ENCODE data around the gene THAP12. TPM values are rescaled to one million over a fixed set of nuclear protein-coding genes. Genes with fewer than 3 reads are reported as not detected.

THAP12 gene
- total RNA-seq, 2 experiments from 2014 or later, result 53.6 to 60.9 TPM

Other genes starting within 250 kb of the THAP12 start
- gene WNT11, start 174.6 kb downstream of the THAP12 start, total RNA-seq, result not detected
- gene GVQW3, start 191 bp upstream of the THAP12 start, total RNA-seq, result 1 to 10 TPM; 3.2 to 3.7 TPM
- 10 to 100 TPM; 28.5 to 35.4 TPM for gene EMSY, start 63.9 kb upstream of the THAP12 start, total RNA-seq

Measured in activated CD4-positive, alpha-beta T cell treated with anti-CD3 and anti-CD28 coated beads for 36 hours (primary cell).